C1 segment of cervical spinal cord (tissue), 14 donors: ENCODE data around the gene CFAP298.

Experiments used
- DNase-seq, 14 donors: peaks; one replicate each; lab custom pipeline; 2025; lab: John Stamatoyannopoulos, UW

The CFAP298 gene

DNA sequence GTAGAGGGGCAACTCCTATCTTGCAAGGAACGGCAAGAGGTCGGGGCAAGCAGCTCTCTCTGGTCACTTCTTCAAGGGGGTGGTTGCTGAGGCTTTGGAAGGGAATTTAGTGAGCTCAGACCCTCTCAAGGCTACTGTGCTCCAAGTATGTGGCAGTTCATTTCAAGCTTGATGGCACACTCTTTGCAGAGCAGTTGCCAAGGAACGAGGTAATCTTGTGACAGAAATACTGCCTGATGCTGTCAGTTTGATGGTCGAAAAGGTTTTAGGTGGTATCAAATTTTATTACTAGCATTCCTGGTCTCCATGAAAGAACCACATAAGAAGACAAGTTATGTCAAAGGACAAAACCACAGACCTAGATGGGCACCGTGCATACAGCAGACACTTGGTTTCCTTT lies 13.1 kb downstream of the CFAP298 start:
- DNase-seq, result no peak

DNA sequence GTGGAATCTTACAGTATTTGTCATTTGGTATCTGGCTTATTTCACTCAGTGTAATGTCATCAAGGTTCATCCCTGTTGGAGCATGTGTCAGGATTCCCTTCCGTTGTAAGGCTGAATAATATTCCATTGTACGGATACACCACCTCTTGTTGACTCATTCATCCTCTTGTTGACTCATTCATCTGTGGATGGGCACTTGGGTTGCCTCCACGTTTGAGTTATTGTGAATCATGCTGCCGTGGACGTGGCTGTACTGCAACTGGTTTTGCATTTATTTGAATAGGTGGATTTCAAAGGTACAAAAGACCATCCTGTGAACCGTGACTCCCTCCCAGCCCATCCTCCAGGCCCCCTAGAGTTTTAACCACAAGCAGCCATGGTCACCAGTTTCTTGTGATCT lies 15.0 kb downstream of the CFAP298 start:
- DNase-seq, result peak in 1 of 14 donors; percentile 8

DNA sequence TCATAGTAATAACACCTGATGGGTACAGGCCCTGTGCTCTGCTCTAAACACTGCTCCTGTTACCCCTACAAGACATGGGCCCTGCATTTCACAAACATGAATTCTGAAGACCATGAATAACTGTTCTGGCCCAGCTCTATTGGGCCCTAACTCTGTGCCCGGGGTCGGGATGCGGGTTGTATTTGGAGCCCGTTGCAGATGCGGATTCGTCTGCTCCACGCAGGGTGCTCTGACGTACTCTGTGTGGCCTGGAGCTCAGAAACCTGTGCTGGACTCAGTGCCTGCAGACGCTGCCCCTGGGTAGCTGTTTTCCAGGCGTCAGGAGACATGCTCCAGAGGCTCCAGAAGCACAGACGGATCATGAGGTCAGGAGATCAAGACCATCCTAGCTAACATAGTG lies 16.7 kb downstream of the CFAP298 start:
- no peak for DNase-seq

DNA sequence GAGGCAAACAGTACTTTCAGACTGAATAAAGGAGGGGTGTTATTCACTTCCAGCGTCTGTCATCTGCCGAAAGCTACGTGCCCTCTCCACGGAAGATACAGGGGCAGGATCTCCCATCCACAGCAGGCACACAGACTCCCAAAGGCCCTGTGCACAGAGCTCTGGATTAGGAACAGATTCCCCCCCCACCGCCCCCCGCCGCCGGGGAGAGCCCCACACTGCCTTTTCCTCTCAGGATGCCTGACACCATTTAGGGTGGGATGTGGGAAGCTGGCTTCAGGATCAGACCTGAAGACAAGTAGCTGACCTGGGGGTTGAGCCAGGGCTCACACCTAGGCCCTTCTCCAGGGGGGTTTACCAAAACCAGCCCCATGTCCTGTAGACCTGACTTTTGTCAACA lies 18.5 kb downstream of the CFAP298 start:
- DNase-seq, result no peak

DNA sequence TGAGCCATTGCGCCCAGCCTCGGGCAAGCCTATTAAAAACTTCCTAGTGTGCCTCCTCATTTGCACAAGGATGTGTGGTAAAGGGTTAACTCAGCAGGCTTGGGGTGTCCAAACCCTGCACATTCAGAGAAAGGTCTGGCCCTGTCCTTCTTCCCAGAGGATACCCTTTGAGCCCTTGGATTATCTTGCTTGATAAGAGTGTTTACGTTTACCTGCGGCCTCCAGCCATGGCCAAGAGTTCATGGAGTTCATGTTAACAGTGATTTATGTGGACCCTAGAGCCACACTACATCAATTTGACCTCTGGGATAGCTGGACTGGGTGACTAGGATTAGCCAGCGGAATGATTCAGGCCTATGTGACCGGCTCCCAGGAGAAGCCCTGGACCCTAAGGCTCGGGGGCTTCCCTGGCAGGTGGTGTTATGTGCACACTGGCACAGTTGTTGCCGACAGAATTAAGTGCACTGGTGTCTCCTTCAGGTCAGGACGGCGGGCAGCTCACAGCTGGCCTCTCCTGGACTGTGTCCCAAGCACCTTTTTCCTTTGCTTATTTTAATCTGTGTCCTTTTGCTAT lies 19.2 kb downstream of the CFAP298 start:
- DNase-seq, result no peak

DNA sequence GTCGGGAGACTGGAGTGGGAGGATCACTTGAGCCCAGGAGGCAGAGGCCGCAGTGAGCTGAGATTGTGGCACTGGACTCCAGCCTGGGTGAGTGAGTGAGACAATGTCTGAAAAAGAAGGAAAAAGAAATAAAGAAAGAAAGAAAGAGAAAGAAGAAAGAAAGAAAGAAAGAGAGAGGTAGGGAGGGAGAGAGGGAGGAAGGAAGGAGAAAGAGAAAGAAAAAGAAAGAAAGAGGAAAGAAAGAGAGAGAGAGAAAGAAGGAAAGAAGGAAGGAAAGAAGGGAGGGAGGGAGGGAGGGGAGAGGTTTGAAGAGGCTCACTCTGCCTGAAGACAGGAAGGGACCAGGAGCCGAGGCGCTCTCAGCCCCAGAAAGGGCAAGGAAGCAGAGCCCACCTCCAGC lies 22.0 kb downstream of the CFAP298 start:
- no peak for DNase-seq

DNA sequence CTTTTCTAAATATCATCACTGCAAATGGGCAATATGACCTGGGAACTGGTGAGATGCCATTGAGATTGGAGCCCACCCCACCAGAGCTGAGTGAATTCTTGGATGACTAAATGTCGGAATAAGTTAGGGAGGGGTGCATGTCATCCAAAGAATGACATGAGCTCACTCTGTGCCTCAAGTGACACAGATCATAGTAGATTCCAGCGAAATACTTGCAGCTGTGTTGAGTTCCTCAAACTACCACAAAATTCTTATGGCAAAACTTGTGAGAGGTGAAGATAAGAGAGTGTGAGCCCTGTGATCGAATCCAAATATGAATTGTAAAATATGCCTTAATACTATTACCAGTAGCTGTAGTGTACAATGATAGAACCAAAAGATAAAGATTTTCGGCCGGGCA lies 24.5 kb downstream of the CFAP298 start:
- no peak for DNase-seq

DNA sequence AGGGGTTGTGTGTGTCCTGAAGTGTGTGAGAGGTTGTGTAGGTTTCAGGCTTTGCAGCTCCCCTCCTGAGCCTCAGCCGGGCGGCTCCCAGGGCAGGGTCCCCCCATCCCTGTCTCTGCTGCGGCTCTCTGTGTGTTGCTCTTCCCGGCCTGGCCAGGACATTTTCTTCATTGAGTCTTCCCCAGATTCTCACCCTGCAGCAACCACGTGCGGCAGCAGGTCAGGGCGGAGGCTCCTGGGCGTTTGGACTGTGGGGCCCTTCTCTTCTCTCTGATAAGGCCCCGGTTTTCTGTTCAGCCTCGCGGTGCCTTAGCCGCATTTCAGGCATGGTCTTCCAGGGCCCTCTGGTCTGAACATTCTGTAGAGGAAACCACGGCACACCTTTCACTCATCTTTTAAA lies 25.1 kb downstream of the CFAP298 start:
- DNase-seq, result no peak

DNA sequence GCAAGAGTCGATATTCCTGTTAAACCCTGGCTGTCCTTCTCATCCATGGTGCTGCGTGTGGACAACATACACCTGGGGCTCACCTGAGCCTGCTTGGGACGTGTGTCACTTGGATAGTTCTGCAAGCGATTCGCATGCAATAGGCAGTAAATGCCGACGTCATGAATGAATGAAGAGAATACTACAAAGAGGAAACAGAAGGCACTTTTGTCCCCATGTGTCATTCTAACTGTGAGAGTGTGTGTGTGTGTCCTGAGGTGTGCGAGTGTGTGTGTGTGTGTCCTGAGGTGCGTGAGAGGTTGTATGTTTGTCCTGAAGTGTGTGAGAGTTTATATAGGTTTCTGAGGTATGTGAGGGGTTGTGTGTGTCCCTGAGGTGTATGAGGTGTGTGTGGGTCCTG lies 26.2 kb downstream of the CFAP298 start:
- no peak for DNase-seq

DNA sequence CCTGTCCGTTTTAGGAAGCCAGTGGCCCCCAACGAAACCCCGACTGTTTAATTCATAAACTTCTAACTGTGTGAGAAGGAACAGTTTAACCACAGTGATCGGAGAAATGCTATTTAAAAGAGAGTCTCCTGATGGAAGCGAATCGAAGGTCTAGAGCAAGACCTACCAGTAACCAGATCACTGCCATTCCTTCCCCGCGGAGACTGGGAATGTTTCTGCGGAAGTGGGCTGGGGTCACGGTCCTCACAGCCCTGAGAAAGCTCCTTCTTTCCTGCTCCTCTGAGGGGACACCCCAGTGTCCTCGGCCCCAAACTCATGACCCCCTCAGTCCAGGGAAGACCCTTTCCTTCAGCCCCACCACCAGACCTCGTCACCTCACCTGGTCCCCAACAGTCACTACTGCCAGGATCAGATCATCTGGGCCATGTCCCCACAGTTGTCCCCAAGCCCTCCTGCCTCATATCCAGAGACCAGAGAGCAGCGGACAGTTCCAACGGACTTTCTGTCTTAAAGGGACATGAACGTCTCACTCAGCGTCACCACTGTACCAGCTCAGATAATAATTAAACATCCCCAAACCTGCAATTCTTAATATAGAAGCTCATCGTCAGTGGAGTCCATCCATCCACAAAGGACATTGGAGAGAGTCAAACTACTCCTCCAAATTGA lies 27.0 kb downstream of the CFAP298 start, which contains the start of gene TCP10L:
Gene TCP10L (minus strand): TSS at position 482 of the 669 bp plus-strand sequence. CDS start 1,219 bp downstream, outside the sequence.
- no peak for DNase-seq

DNA sequence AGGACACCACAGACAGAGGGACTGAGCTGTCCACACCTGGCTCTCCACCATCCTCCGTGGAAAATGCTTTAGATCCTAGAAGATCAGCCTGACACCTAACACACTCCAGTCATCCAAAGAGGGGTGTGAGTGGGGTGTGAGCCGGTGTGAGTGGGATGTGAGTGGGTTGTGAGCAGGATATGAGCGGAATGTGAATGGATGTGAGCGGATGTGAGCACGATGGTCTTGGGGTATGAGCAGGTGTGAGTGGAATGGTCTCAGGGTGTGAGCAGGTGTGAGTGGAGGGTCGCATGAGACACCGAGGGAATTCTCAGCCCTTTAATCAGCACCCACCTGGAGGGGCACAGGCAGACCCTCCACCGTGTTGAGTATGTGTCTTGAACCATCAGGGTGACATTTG lies 27.7 kb downstream of the CFAP298 start:
- no peak for DNase-seq

DNA sequence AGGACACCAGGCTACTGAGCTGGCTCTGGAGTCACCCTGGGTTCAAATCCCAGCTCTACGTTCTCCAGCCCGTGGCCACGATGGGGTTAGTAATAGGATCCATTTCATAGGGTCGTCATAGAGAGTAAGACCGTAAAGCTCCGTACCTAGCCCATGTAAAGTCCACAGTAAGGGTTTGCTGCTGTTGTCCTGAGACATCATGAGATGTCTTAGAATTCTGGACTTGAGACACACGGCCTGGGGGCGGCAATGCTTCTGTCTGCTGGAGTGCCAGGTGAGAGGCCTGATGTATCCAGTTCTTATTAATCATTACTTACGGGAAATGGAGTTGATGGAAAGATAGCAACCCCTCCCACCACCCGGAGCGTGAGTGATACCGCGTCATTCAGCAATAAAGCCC lies 30.4 kb downstream of the CFAP298 start:
- no peak for DNase-seq

DNA sequence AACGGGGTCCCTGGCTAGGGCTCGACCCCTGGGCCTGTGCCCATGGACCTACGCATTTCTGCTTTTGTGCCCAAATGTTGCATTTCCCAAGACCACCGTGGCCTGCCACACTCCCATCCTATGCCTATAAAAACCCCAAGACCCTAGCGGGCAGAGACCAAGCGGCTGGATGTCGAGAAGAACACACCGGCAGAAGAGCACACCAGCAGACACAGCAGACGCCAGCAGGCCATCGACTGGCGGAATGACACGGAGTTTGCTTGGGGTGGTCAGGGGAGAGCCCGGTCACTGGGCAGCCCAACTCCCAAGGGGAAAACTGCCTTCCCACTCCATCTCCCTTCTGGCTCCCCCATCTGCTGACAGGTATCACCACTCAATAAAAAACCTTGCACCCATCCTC lies 31.2 kb downstream of the CFAP298 start:
- DNase-seq, result no peak

DNA sequence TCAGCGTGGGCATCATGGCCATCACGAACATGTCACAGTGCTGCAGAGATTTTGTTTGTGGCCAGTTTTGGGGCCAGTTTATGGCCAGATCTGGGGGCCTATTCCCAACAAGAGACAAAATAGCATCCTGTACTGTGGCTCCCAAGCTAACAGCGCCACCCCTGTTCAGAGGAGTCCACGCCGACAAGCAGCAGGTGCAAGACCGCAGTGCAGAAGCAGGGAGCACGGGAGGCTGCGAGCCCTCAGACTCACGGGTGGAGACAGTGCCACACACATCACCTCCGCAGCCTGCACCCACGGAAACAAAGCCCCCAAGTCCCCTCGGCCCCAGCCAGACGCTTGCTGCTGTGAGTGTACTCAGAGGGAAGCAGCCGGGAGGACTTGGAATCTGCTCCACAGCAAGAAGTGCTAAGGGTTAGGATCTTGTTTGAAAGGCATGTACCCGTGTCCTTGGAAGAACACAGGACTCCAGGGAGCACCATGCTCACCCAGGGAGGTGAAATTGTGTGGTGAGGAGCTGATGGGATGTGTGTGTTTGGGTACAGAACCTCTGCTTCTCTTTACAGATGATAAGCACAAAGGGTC lies 34.0 kb downstream of the CFAP298 start:
- no peak for DNase-seq

DNA sequence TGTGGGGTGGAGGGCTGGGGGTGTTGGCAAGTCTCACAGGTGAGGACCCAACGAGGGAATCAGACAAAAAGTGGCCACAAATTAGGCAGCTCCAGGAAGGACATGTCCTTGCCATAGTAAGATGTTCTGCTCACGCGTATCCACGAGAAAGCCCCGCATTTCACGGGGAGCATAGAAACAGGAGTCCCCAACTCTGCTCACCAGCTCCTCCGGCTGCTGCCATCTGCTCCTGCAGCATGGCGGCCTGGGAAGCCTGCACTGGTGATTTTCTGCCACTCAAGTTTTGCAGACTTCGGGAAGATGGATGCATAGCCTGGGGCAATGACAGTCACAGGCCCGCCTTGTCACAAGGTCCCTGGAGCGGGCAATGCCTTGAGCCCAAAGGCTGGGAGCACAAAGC lies 36.2 kb downstream of the CFAP298 start:
- no peak for DNase-seq

DNA sequence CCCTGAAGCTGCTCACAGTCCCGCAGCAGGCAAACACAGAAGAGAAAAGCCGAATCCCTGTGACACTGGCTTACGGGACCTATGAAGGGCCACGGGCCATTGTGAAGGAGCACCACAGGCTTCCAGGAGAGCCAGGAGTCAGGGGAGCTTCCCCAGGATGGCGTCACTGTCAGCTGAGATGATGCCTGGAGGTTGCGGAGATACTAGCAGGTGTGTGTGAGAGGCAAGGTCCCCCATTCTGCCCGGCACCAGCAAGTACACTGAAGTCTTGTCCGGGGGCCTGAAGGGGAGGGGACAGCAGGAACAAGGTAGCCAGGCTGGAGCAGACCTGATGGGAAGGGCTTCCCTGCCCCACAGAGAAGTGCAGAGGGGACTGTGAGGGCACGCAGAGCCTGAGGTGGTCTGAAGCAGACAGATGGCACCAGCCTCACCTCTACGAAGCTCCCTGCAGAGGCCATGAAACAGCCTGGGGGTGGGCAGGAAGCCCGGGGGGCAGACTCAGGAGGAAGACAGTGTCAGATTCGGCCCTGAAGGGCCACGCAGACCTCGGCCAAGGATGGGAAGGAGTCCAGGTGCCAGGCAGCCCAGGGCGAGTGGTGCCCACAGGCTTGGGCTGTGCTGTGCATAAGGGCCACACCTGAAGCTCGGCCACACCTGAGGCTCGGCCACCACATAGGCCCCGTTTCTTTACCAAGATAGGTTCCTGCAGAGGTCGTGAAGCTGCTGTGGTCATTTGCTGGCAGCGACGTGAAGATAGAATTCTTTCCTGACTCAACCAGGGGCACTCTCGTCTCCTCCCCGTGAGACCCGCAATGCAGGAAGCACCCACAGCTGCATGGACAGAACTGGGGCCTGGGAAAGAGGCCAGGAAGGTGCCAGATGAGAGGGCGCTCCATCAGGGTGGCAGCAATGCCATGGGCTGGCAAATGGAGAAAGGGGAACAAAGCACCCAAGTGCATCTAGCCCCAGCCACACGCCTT lies 36.9 kb downstream of the CFAP298 start:
- DNase-seq, result no peak

DNA sequence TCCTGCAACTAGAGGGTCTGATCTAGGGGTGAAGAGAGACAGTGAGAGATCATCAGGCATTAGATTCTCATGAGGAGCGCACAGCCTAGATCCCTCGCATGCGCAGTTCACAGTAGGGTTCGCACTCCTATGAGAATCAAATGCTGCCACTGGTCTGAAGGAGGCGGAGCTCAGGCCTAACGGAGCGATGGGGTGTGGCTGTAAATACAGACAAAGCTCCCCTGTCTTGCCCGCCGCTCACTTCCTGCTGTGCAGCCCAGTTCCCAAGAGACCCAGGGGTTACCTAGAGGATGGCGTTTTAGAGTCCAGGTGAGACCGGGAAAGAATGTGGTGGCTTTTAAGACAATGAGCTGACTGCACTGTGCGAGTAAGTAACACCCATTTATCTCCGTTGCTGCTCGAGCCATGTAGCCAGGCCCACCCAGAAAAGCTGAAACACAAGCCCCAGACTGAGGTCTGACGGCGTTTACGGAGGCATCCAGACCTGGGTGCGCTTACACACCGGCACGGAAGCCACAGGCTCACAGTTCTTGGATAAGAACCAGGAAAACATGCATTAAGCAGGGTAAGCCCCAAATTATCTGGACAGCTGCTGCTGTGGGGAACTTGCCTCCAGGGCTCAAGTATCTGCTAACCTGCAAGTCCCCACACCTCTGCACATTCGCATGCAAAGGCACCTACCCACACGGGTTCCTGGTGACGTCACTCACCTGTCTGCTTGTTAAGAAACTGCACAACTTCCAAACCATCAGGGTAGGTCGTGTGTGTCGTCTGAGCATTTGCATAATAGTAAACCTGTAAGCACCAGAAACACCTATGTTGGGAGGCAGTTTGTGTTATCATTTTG lies 39.4 kb downstream of the CFAP298 start:
- no peak for DNase-seq

DNA sequence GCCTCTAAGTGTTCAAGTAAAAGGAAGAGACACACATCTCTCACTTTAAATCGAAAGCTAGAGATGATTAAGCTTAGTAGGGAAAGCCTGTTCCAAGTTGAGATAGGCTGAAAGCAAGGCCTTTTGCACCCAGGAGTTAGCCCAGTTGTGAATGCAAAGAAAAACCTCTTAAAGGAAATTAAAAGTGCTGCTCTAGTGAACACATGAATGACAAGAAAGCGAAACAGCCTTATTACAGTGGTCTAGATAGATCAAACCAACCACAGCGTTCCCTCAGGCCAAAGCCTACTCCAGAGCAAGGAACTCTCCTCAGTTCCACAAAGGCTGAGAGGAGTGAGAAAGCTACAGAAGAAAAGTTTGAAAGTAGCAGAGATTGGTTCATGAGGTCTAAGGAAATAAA lies 41.7 kb downstream of the CFAP298 start:
- DNase-seq, result no peak

DNA sequence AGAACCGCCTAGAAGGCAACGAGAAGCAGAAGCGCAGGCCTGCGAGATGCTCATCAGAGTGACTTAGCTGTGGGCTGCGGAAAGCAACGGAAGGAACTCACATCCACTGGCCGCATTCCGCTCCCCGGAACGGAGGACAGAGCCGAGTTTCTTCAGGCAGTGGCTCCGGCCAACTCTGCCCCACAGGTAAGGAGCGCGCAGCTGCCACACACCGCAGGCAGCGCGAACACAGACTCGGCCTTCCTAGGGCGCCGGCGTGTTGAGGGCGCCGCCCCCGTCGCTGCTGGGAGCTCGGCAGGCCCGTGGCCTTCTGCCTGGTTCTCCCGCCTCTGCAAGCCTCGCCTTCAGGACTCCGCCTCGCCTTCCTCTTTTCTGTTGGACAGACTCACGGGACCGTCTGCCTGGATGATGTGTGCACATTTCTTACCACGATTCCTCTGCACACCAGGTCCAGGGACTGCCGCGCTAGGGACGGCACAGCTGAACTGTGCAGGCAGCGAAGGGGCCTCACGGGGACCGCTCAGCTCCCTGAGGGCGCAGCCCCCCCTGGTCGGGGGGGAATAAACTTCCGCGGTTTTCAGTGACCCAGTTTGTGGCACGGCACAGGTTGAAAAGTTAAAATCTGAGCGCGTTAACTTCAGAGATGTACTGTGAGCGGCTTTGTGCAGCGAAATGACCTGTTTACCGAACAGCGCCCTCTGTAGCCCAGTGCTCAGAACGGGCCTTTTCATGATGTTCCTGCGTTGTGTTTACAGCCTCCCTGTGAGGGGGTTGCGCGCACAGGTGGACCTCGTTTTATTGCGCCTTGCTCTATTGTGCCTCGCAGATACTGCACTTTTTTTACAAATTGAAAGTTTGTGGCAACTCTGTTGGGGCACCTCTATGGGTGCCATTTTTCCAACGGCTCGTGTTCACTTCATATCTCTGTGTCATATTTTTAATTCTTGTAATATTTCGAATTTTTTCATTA lies 42.6 kb downstream of the CFAP298 start:
- DNase-seq, result peak in 12 of 14 donors; percentile 6 to 72 (median 52)

DNA sequence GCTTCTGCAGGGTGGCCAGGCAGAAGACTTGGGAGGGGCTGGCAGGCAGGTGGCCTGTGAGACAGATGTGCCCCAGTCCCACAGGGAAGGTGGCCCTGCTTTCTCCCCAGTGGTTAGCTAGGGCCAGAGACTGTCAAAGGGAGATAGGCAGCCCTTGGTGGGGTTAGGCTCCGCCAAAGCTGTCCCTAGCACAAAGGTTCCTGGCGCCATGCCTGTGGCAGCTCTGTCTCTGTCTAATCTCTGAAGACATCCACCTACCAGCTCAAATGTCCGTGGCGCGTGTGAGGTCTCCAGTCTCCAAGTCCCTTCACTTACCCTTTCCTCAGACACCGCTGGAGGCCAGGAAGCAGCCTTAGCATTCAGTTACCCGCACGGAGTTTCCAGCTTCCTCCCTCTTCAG lies 44.6 kb downstream of the CFAP298 start:
- DNase-seq, result no peak
